Endothelial cell of umbilical vein (primary cell): ENCODE results near the gene ZNF423. TPM values are rescaled to one million over a fixed set of nuclear protein-coding genes. Genes with fewer than 3 reads are reported as not detected.

ENCODE experiments used
- BruUV-seq: library from RNA; stranded (reverse); fragments of 400-500 nt; replicated peaks from 2 replicates; lab custom pipeline; 2021; lab: Mats Ljungman, UMichigan
- CTCF ChIA-PET: fragments of 300-600, 350-600 bp; sonication (Branson Sonifier 250); formaldehyde crosslinking; loops from one replicate; lab custom pipeline; 2021; ENCODE audit warnings: antibody characterized with exemption, inconsistent platforms; lab: Charles Lee
- POLR2A ChIA-PET: fragments of 300-600, 350-600 bp; sonication (Branson Sonifier 250); formaldehyde crosslinking; loops from one replicate; lab custom pipeline; 2021; ENCODE audit warnings: antibody characterized with exemption, inconsistent platforms; lab: Charles Lee
- DNase-seq: peaks from one replicate; pipeline ENCODE4 v3.0.0-alpha.2; 2011; ENCODE audit warnings: low read depth, low spot score
- FAIRE-seq: peaks from 2 replicates; lab custom pipeline; 2011; peaks lifted over from hg19 to GRCh38; lab: Jason Lieb, UNC
- H2AFZ ChIP-seq: 2 replicates; pipeline ENCODE4 v1.6.0; 2012; ENCODE audit warnings: low read depth, low read length, control low read depth, inconsistent platforms
- H3K27ac ChIP-seq: 2 replicates; pipeline ENCODE4 v1.5.1; 2011; ENCODE audit warnings: low read depth, mild to moderate bottlenecking, control low read depth, low read length, moderate library complexity; ENCODE audit not compliant: insufficient read depth
- H3K27me3 ChIP-seq, 2 experiments: 2 replicates each; pipeline versions ENCODE4 v1.6.0 to v1.6.1; 2011; ENCODE audit warnings: low read length in 2 of 2, mixed read lengths in 1 of 2; ENCODE audit not compliant: control insufficient read depth in 2 of 2, insufficient read depth in 2 of 2
- H3K36me3 ChIP-seq, 2 experiments: 2 replicates in 1 of 2; 3 replicates in 1 of 2; pipeline ENCODE4 v1.5.1; 2011; ENCODE audit warnings: low read length in 2 of 2, mild to moderate bottlenecking in 1 of 2, moderate library complexity in 1 of 2; ENCODE audit not compliant: control insufficient read depth in 2 of 2, insufficient read depth in 2 of 2; ENCODE audit errors: extremely low read depth in 1 of 2
- H3K4me1 ChIP-seq: 3 replicates; pipeline ENCODE4 v1.5.1; 2011; ENCODE audit warnings: mild to moderate bottlenecking, low read length; ENCODE audit not compliant: control insufficient read depth, insufficient read depth; ENCODE audit errors: extremely low read depth
- H3K4me2 ChIP-seq: 2 replicates; pipeline ENCODE4 v1.6.1; 2011; ENCODE audit warnings: low read length, control low read depth, mixed read lengths; ENCODE audit not compliant: insufficient read depth
- H3K4me3 ChIP-seq, 3 experiments: fragments of 200-600 bp in 1 of 3; sonication (generic), shearing (Covaris generic) in 1 of 3; replicated peaks in 1 of 3; 2 replicates each; pipeline ENCODE4 v1.5.1; 2011 to 2016; ENCODE audit warnings: control low read depth in 3 of 3, low read length in 3 of 3, mild to moderate bottlenecking in 2 of 3, inconsistent platforms in 1 of 3, low read depth in 1 of 3, moderate library complexity in 1 of 3; ENCODE audit not compliant: insufficient read depth in 1 of 3
- H3K79me2 ChIP-seq: 2 replicates; pipeline ENCODE4 v1.6.0; 2012; ENCODE audit warnings: low read length, inconsistent platforms; ENCODE audit not compliant: control insufficient read depth, insufficient read depth
- H3K9ac ChIP-seq: replicated peaks from 2 replicates; pipeline ENCODE3; 2011; ENCODE audit warnings: low read length, control low read depth; ENCODE audit not compliant: insufficient read depth; ENCODE audit errors: extremely low read depth
- H3K9me1 ChIP-seq: replicated peaks from 3 replicates; pipeline ENCODE4 v1.6.0; 2011; ENCODE audit warnings: mild to moderate bottlenecking, low read length; ENCODE audit not compliant: control insufficient read depth, insufficient read depth; ENCODE audit errors: extremely low read depth
- H3K9me3 ChIP-seq: replicated peaks from 2 replicates; pipeline ENCODE4 v1.5.1; 2012; ENCODE audit warnings: low read length, inconsistent platforms; ENCODE audit not compliant: control insufficient read depth, insufficient read depth
- H4K20me1 ChIP-seq: replicated peaks from 2 replicates; pipeline ENCODE3; 2011; ENCODE audit warnings: mild to moderate bottlenecking, low read length; ENCODE audit not compliant: control insufficient read depth, insufficient read depth; ENCODE audit errors: extremely low read depth
- EZH2 ChIP-seq: IDR thresholded peaks from 2 replicates; pipeline ENCODE4 v1.6.1; 2012; ENCODE audit warnings: borderline replicate concordance, low read depth, mild to moderate bottlenecking, moderate library complexity, low read length, inconsistent platforms; ENCODE audit not compliant: severe bottlenecking
- FOS ChIP-seq: IDR thresholded peaks from 2 replicates; pipeline ENCODE4 v1.6.1; 2011; ENCODE audit warnings: mild to moderate bottlenecking, low read length, moderate library complexity, borderline replicate concordance; ENCODE audit not compliant: insufficient read depth
- GATA2 ChIP-seq: IDR thresholded peaks from 2 replicates; pipeline ENCODE4 v1.7.0; 2011; ENCODE audit warnings: low read depth, mild to moderate bottlenecking, moderate library complexity, mixed read lengths, low read length; ENCODE audit not compliant: insufficient read length, insufficient read depth
- JUN ChIP-seq: IDR thresholded peaks from 2 replicates; pipeline ENCODE4 v1.6.1; 2011; ENCODE audit warnings: borderline replicate concordance, low read depth; ENCODE audit not compliant: insufficient read length, insufficient read depth
- MYC ChIP-seq: IDR thresholded peaks from one replicate; pipeline ENCODE4 v1.6.1; 2011; ENCODE audit warnings: mild to moderate bottlenecking, low read depth, low read length
- POLR2A ChIP-seq: IDR thresholded peaks from 2 replicates; pipeline ENCODE4 v1.6.1; 2012; ENCODE audit warnings: low read depth, mild to moderate bottlenecking, control low read depth, low read length
- POLR2AphosphoS5 ChIP-seq: IDR thresholded peaks from 2 replicates; pipeline ENCODE4 v1.6.1; 2012; ENCODE audit warnings: low read depth, mild to moderate bottlenecking, control low read depth, low read length, moderate library complexity; ENCODE audit not compliant: insufficient read depth
- dilution Hi-C: fragments of 300-500 bp; cut with MboI; formaldehyde crosslinking; loops from one replicate; pipeline ENCODE4 v1.15.0; 2019; ENCODE audit warnings: low sequenced_read_pairs; ENCODE audit not compliant: extremely low pct_ligation_motif_present
- intact Hi-C: fragments of 100-400 bp; cut with micrococcal nuclease; formaldehyde crosslinking; loops from one replicate; pipeline ENCODE4 v1.10.0; 2022
- polyA plus RNA-seq, 4 experiments: library from polyadenylated mRNA; depleted of rRNA in 3 of 4; stranded (reverse) in 3 of 4; unstranded in 1 of 4; fragments of >200 nt; gene quantifications; 2 replicates each; pipeline versions ENCODE4 v1.2.1 to v1.2.3, GENCODE V29; 2011 to 2012; ENCODE audit warnings: missing spikeins in 1 of 4
- total RNA-seq: library from RNA; stranded (reverse); gene quantifications from 2 replicates; pipeline ENCODE4 v1.2.3, GENCODE V29; 2021
- TF ChIP-seq, protein P1 (sequence below): IDR thresholded peaks from 2 replicates; pipeline ENCODE4 v1.6.1; 2011; ENCODE audit not compliant: insufficient read depth, insufficient read length
- TF ChIP-seq, protein P2 (sequence below), 2 donors: IDR thresholded peaks; 1 replicate in 1 of 2; 2 replicates in 1 of 2; pipeline ENCODE4 v1.5.1; 2011; ENCODE audit warnings: low read length in 2 of 2, mild to moderate bottlenecking in 2 of 2, moderate library complexity in 2 of 2, control low read depth in 1 of 2, inconsistent platforms in 1 of 2, low read depth in 1 of 2; ENCODE audit not compliant: insufficient read depth in 1 of 2; ENCODE audit errors: extremely low read depth in 1 of 2

Gene ZNF423
- total and polyA plus RNA-seq, 2 donors (not counting 3 experiments of a cell fraction or from before 2014, with no cell fraction given) = 2.2 to 8.1 TPM

- Histone ChIP-seq H3K36me3 (no peaks in the 10 kb centered on the region), H2AFZ (no peak overlapping the region), H3K9me3 (no peaks in the 10 kb centered on the region), H3K4me1 (no peaks in the 10 kb centered on the region), H3K9ac (no peak overlapping the region), H3K27me3 (no peaks in the 10 kb centered on the region), H3K4me2 (no peak overlapping the region), H3K4me3 (no peak overlapping the region), H3K9me1 (no peaks in the 10 kb centered on the region), H4K20me1 (no peaks in the 10 kb centered on the region), H3K79me2 (no peaks in the 10 kb centered on the region), H3K27ac (no peak overlapping the region)
- BruUV-seq = no TSS peak
- intact Hi-C loops (no loop called here), dilution Hi-C loops (no loop called here)
- no peak for FAIRE-seq
- ChIA-PET POLR2A (no interaction called here), CTCF (no interaction called here)
- DNase-seq = no peak
- TF ChIP-seq FOS (no peak), POLR2AphosphoS5 (no peak)
- TF ChIP-seq, protein P1, sequence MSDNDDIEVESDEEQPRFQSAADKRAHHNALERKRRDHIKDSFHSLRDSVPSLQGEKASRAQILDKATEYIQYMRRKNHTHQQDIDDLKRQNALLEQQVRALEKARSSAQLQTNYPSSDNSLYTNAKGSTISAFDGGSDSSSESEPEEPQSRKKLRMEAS = no peak
- TF ChIP-seq, protein P2, sequence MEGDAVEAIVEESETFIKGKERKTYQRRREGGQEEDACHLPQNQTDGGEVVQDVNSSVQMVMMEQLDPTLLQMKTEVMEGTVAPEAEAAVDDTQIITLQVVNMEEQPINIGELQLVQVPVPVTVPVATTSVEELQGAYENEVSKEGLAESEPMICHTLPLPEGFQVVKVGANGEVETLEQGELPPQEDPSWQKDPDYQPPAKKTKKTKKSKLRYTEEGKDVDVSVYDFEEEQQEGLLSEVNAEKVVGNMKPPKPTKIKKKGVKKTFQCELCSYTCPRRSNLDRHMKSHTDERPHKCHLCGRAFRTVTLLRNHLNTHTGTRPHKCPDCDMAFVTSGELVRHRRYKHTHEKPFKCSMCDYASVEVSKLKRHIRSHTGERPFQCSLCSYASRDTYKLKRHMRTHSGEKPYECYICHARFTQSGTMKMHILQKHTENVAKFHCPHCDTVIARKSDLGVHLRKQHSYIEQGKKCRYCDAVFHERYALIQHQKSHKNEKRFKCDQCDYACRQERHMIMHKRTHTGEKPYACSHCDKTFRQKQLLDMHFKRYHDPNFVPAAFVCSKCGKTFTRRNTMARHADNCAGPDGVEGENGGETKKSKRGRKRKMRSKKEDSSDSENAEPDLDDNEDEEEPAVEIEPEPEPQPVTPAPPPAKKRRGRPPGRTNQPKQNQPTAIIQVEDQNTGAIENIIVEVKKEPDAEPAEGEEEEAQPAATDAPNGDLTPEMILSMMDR (IDR thresholded peaks at IDR 0.05; ENCODE audit: extremely low read depth in 1 of 2, insufficient read depth in 1 of 2, low read depth in 1 of 2, low read length in 2 of 2) = peak; percentile 24 to 25
These were observed 390.9 kb downstream of the ZNF423 start for GRCh38 chr16:49464877-49465504.

GRCh38 chr16:49464093-49464492 lies 391.8 kb downstream of the ZNF423 start:
- no peaks in the 10 kb centered on the region for H4K20me1 ChIP-seq
- H3K36me3 ChIP-seq = no peaks in the 10 kb centered on the region
- H3K4me1 ChIP-seq = no peaks in the 10 kb centered on the region
- no TSS peak for BruUV-seq
- no peak for DNase-seq
- FAIRE-seq = no peak
- no peaks in the 10 kb centered on the region for H3K9me1 ChIP-seq
- no peak overlapping the region for H3K4me3 ChIP-seq
- intact Hi-C loops (no loop called here), dilution Hi-C loops (no loop called here)
- H3K9ac ChIP-seq = no peak overlapping the region
- ChIA-PET CTCF (no interaction called here), POLR2A (interaction anchor here (0.7 kb wide), 1 partner anchor 56 kb away, joined by 7 read pairs; no protein-coding TSS in a partner anchor)
- H3K27me3 ChIP-seq = no peaks in the 10 kb centered on the region
- no peaks in the 10 kb centered on the region for H3K79me2 ChIP-seq
- H3K9me3 ChIP-seq = no peaks in the 10 kb centered on the region
- no peak overlapping the region for H2AFZ ChIP-seq
- TF ChIP-seq POLR2A (no peak), POLR2AphosphoS5 (no peak), JUN (no peak), FOS (no peak), EZH2 (no peak), GATA2 (no peak), MYC (no peak)
- TF ChIP-seq, protein P1 = no peak
- TF ChIP-seq, protein P2 (IDR thresholded peaks at IDR 0.05; ENCODE audit: extremely low read depth in 1 of 2, insufficient read depth in 1 of 2, low read depth in 1 of 2, low read length in 2 of 2) = no peak
- H3K4me2 ChIP-seq = no peak overlapping the region
- H3K27ac ChIP-seq = no peak overlapping the region
